ENCODE data around the gene CFAP97. TPM values are rescaled to one million over a fixed set of nuclear protein-coding genes. Genes with fewer than 3 reads are reported as not detected.

The CFAP97 gene
- total and polyA plus RNA-seq, 2 donors (not counting 1 experiment from before 2014, with no cell fraction given): 39.3 to 50.8 TPM

DNA sequence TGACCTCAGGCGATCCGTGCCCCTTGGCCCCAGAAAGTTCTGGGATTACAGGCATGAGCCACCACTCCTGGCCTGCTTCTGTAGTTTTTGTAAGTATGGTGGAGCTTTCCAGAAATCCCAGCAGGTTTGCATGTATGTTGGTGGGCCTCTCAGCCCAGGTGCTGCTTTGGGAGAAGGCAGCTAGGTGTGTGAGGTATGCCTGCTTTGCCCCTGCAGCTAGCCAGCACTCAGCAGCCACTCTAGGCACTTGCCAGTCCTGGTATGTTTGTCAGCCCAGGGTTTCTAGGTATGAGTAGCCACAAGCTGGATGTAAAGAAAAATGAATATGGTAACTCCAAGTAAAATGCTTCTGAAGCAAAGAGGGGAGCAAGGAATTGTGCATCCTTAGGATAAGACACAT, 14.5 kb upstream of the CFAP97 start:
- Histone ChIP-seq H2AFZ (ENCODE audit: low read length) (no peak overlapping the region), H3K27me3 (ENCODE audit: control insufficient read depth, insufficient read depth, low read length) (no peaks in the 10 kb centered on the region), H3K4me2 (ENCODE audit: extremely low read depth, insufficient read depth, low read length) (no peak overlapping the region), H3K36me3 (ENCODE audit: control insufficient read depth, insufficient read depth, low read length) (no peaks in the 10 kb centered on the region), H4K20me1 (ENCODE audit: control insufficient read depth, extremely low read depth, insufficient read depth, low read length) (no peaks in the 10 kb centered on the region), H3K4me3 (replicated peaks in 1 of 4; ENCODE audit: control extremely low read depth in 1 of 4, insufficient read depth in 1 of 4, low read depth in 3 of 4, low read length in 4 of 4) (no peak overlapping the region), H3K4me1 (ENCODE audit: control insufficient read depth, extremely low read depth, insufficient read depth, low read length) (peaks cover 10% of the 10 kb centered on the region), H3K9ac (ENCODE audit: insufficient read depth, low read length) (no peak overlapping the region), H3K79me2 (ENCODE audit: control insufficient read depth, insufficient read depth, low read length) (peaks cover 29% of the 10 kb centered on the region), H3K9me3 (ENCODE audit: control insufficient read depth, insufficient read depth, low read depth, low read length) (no peaks in the 10 kb centered on the region), H3K27ac (ENCODE audit: insufficient read depth, low read length) (no peak overlapping the region)
- TF ChIP-seq, protein P1, sequence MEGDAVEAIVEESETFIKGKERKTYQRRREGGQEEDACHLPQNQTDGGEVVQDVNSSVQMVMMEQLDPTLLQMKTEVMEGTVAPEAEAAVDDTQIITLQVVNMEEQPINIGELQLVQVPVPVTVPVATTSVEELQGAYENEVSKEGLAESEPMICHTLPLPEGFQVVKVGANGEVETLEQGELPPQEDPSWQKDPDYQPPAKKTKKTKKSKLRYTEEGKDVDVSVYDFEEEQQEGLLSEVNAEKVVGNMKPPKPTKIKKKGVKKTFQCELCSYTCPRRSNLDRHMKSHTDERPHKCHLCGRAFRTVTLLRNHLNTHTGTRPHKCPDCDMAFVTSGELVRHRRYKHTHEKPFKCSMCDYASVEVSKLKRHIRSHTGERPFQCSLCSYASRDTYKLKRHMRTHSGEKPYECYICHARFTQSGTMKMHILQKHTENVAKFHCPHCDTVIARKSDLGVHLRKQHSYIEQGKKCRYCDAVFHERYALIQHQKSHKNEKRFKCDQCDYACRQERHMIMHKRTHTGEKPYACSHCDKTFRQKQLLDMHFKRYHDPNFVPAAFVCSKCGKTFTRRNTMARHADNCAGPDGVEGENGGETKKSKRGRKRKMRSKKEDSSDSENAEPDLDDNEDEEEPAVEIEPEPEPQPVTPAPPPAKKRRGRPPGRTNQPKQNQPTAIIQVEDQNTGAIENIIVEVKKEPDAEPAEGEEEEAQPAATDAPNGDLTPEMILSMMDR (conservative IDR thresholded peaks at IDR 0.05 in 1 of 2, IDR thresholded peaks at IDR 0.05 in 1 of 2; ENCODE audit: low read depth in 1 of 2, low read length in 2 of 2): no peak
- no peak for TF ChIP-seq EZH2 (IDR thresholded peaks at IDR 0.05; ENCODE audit: low read length, missing control alignments)
- no peak for DNase-seq (ENCODE audit: low read depth in 2 of 2)

DNA sequence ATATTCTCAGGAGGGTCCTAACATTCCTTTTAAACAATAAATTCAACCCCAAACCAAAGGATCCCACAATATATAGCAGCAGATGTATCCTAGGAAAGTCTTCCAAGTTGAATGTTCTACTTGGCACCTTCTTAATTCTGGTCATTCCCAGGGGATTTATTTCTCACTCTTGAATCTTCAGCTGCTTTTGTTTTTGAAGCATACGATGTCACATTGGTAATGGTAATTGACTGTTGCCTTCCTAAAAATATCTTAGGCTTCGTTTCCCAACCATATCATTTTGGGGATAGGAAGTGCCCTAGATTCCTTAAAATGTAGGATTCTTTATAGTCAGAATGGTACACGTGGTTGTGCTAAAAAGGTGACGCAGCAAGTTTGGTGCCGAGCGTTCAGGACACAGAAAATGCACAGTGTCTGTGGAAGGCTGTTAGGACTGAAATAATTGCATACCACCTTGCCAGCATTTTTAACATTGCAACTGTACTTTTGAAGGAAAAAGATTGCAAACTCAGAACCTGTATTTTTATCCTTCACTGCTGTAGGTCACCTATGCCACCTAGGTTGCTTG, 13.7 kb upstream of the CFAP97 start:
- no peaks in the 10 kb centered on the region for H4K20me1 ChIP-seq (ENCODE audit: control insufficient read depth, extremely low read depth, insufficient read depth, low read length)
- DNase-seq (ENCODE audit: low read depth in 2 of 2): no peak
- no peaks in the 10 kb centered on the region for H3K27me3 ChIP-seq (ENCODE audit: control insufficient read depth, insufficient read depth, low read length)
- H3K9ac ChIP-seq (ENCODE audit: insufficient read depth, low read length): no peak overlapping the region
- H2AFZ ChIP-seq (ENCODE audit: low read length): no peak overlapping the region
- peaks cover 8% of the 10 kb centered on the region for H3K4me1 ChIP-seq (ENCODE audit: control insufficient read depth, extremely low read depth, insufficient read depth, low read length)
- H3K79me2 ChIP-seq (ENCODE audit: control insufficient read depth, insufficient read depth, low read length): peaks cover 35% of the 10 kb centered on the region
- no peaks in the 10 kb centered on the region for H3K36me3 ChIP-seq (ENCODE audit: control insufficient read depth, insufficient read depth, low read length)
- no peak overlapping the region for H3K4me2 ChIP-seq (ENCODE audit: extremely low read depth, insufficient read depth, low read length)
- no peak for TF ChIP-seq EZH2 (IDR thresholded peaks at IDR 0.05; ENCODE audit: low read length, missing control alignments)
- TF ChIP-seq, protein P1 (conservative IDR thresholded peaks at IDR 0.05 in 1 of 2, IDR thresholded peaks at IDR 0.05 in 1 of 2; ENCODE audit: low read depth in 1 of 2, low read length in 2 of 2): no peak
- H3K4me3 ChIP-seq (replicated peaks in 1 of 4; ENCODE audit: control extremely low read depth in 1 of 4, insufficient read depth in 1 of 4, low read depth in 3 of 4, low read length in 4 of 4): no peak overlapping the region
- H3K27ac ChIP-seq (ENCODE audit: insufficient read depth, low read length): no peak overlapping the region
- H3K9me3 ChIP-seq (ENCODE audit: control insufficient read depth, insufficient read depth, low read depth, low read length): no peaks in the 10 kb centered on the region

DNA sequence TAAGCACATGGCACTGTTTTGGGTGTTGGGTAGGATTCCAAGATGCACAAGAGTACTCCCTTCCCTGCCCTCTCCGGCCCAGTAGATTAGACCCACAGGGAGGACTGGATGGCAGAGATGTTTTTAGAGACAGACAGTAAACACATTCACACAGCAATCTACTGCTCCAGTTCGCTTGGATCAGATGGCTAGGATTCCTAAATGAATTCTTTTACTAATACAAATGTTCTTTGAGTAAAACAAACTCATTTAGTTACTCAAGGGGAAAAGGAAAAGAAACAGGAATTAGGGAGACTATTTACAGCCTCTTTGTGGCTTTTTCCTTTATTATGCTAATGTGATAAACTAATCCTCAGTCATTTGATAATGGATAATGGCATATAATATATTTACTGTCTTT, 11.5 kb upstream of the CFAP97 start:
- Histone ChIP-seq H3K4me3 (replicated peaks in 1 of 4; ENCODE audit: control extremely low read depth in 1 of 4, insufficient read depth in 1 of 4, low read depth in 3 of 4, low read length in 4 of 4) (no peak overlapping the region), H4K20me1 (ENCODE audit: control insufficient read depth, extremely low read depth, insufficient read depth, low read length) (no peaks in the 10 kb centered on the region), H3K4me1 (ENCODE audit: control insufficient read depth, extremely low read depth, insufficient read depth, low read length) (peaks cover 3% of the 10 kb centered on the region), H3K4me2 (ENCODE audit: extremely low read depth, insufficient read depth, low read length) (no peak overlapping the region), H3K9me3 (ENCODE audit: control insufficient read depth, insufficient read depth, low read depth, low read length) (no peaks in the 10 kb centered on the region), H2AFZ (ENCODE audit: low read length) (no peak overlapping the region), H3K9ac (ENCODE audit: insufficient read depth, low read length) (no peak overlapping the region), H3K27ac (ENCODE audit: insufficient read depth, low read length) (no peak overlapping the region), H3K36me3 (ENCODE audit: control insufficient read depth, insufficient read depth, low read length) (no peaks in the 10 kb centered on the region), H3K27me3 (ENCODE audit: control insufficient read depth, insufficient read depth, low read length) (no peaks in the 10 kb centered on the region), H3K79me2 (ENCODE audit: control insufficient read depth, insufficient read depth, low read length) (peaks cover 50% of the 10 kb centered on the region)
- TF ChIP-seq, protein P1 (conservative IDR thresholded peaks at IDR 0.05 in 1 of 2, IDR thresholded peaks at IDR 0.05 in 1 of 2; ENCODE audit: low read depth in 1 of 2, low read length in 2 of 2): no peak
- TF ChIP-seq EZH2 (IDR thresholded peaks at IDR 0.05; ENCODE audit: low read length, missing control alignments): no peak
- peak in 1 of 2 donors; percentile 40 for DNase-seq (ENCODE audit: low read depth in 2 of 2)

Data from fibroblast of lung (primary cell).